Stomach (tissue), 9 donors: ENCODE results near the gene AGRP. TPM values are rescaled to one million over a fixed set of nuclear protein-coding genes. Genes with fewer than 3 reads are reported as not detected.
A peak's percentile ranks its signal among the peaks of the same experiment; 100 is the strongest.

Source experiments
- DNase-seq, 2 donors: peaks; one replicate each; pipeline versions ENCODE4 v3.0.0 to v3.0.0-alpha.2; 2013 to 2019
- H3K27ac ChIP-seq, 5 donors: fragments of 200-600 bp in 4 of 5; sonication (generic) in 4 of 5; one replicate each; pipeline ENCODE4 v1.5.1; 2013 to 2019; ENCODE audit warnings: mild to moderate bottlenecking in 1 of 5, moderate library complexity in 1 of 5
- H3K27me3 ChIP-seq, 3 donors: fragments of 200-600 bp; sonication (generic); one replicate each; pipeline ENCODE4 v1.5.1; 2017 to 2019; ENCODE audit warnings: mixed run types in 1 of 3
- H3K36me3 ChIP-seq, 4 donors: fragments of 200-600 bp; sonication (generic); 1 replicate in 3 of 4; 2 replicates in 1 of 4; pipeline ENCODE4 v1.5.1; 2016 to 2019
- H3K4me1 ChIP-seq, 4 donors: fragments of 200-600 bp; sonication (generic); one replicate each; pipeline ENCODE4 v1.5.1; 2016 to 2019
- H3K4me3 ChIP-seq, 4 donors: fragments of 200-600 bp; sonication (generic) in 3 of 4; one replicate each; pipeline ENCODE4 v1.5.1; 2016 to 2019; ENCODE audit warnings: mild to moderate bottlenecking in 1 of 4
- H3K9me3 ChIP-seq, 4 donors: fragments of 200-600 bp; sonication (generic); one replicate each; pipeline ENCODE4 v1.5.1; 2016 to 2019
- EP300 ChIP-seq: sonication (generic); formaldehyde crosslinking; IDR thresholded peaks from one replicate; pipeline ENCODE4 v1.6.1; 2017; ENCODE audit warnings: antibody characterized with exemption
- POLR2A ChIP-seq, 4 donors: fragments of 450-650 bp; IDR thresholded peaks; one replicate each; pipeline ENCODE4 v1.6.1; 2016; ENCODE audit warnings: antibody characterized with exemption in 4 of 4, control low read depth in 2 of 4, mild to moderate bottlenecking in 1 of 4, moderate library complexity in 1 of 4
- POLR2AphosphoS5 ChIP-seq, 3 donors: sonication (generic); formaldehyde crosslinking; IDR thresholded peaks; one replicate each; pipeline ENCODE4 v1.6.1; 2016; ENCODE audit warnings: antibody characterized with exemption in 3 of 3
- WGBS, 5 donors: extraction: QIAGEN DNeasy Blood & Tissue Kit in 3 of 5; methylation state at CpG; one replicate each; pipeline versions ENCODE4 v1.1.5 to v1.1.7; 2013 to 2018; 5-methylcytosine and 5-hydroxymethylcytosine counted together
- intact Hi-C: fragments of 100-400 bp; cut with DNase I; formaldehyde crosslinking; loops from one replicate; pipeline ENCODE4 v1.15.1; 2023; ENCODE audit warnings: low total_unique reads
- polyA plus RNA-seq, 3 donors: library from polyadenylated mRNA; stranded (reverse); fragments of 200-250 nt; gene quantifications; one replicate each; pipeline ENCODE4 v1.2.3, GENCODE V29; 2013
- total RNA-seq, 5 donors: library from RNA; depleted of rRNA; stranded (reverse); fragments of >200 nt; gene quantifications; one replicate each; pipeline versions ENCODE4 v1.1.0 to v1.2.3, GENCODE V29; 2014 to 2016
- TF ChIP-seq, protein P1 (sequence below), 7 experiments: fragments of 450-650 bp in 4 of 7; fragments of 200-600 bp in 3 of 7; sonication (generic) in 3 of 7; IDR thresholded peaks; one replicate each; pipeline ENCODE4 v1.5.1; 2016 to 2019; ENCODE audit warnings: antibody characterized with exemption in 7 of 7, control low read depth in 2 of 7, mild to moderate bottlenecking in 1 of 7
- donor health status: healthy with polysubstance abuse.
- donor health status: Bipolar disorder and iron deficiency.
- donor health status: healthy.

The AGRP gene
- total and polyA plus RNA-seq, 8 donors: not detected

DNA sequence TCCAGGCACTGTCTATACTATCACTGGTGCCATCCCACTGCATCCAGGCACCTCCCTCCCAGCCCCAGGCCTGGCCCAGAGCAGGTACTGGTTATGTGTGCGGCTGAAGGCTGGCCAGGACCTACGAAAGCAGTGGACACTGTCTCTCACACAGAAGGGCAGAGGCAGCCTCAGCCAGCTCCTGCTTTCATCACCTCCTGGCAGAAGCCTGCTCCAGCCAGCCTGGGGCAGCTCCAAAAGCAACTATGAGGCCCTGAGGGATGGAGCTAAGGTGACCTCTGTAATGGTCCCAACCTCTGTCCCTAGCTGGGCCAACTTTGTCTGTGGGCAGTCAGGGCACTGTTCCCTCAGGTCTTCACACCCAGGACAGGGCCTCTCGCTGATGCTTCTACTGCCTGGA is 33.6 kb downstream of the AGRP start:
- H3K36me3 ChIP-seq: peaks cover 4 to 85% (median 59%) of the 10 kb centered on the region in 4 donors

DNA sequence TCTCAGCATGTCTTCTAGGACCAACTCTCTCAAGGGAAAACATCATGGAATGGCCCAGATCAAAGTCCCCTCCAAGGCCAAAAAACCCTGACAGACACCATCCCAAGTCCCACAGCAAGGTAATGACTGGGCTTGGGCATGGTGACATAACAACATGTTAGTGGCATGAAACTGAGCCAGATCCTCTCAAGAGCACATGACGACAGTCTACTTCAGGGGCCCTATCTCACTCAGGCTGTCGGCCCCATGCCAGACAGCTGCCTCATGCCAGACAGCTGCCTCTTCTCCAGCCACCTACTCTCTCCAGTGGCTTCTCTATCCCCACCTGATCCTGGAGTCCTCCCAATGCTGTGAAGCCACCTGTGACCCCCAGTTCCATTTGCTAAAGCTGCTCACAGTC is 34.0 kb downstream of the AGRP start:
- Histone ChIP-seq H3K27ac (peak overlapping the region in 2 of 5 donors; percentile 34 to 91), H3K4me1 (peaks cover 72 to 98% (median 93%) of the 10 kb centered on the region in 4 donors), H3K9me3 (no peaks in the 10 kb centered on the region), H3K27me3 (no peaks in the 10 kb centered on the region), H3K4me3 (no peak overlapping the region), H3K36me3 (peaks cover 6 to 89% (median 63%) of the 10 kb centered on the region in 4 donors)
- WGBS, 5 donors: 49 to 72% (median 63%) methylated on average over 2 of the region's 2 CpGs
- DNase-seq: no peak
- intact Hi-C loops: no loop called here
- TF ChIP-seq POLR2AphosphoS5 (IDR thresholded peaks at IDR 0.05): no peak
- TF ChIP-seq POLR2A (IDR thresholded peaks at IDR 0.05): no peak
- TF ChIP-seq, protein P1, sequence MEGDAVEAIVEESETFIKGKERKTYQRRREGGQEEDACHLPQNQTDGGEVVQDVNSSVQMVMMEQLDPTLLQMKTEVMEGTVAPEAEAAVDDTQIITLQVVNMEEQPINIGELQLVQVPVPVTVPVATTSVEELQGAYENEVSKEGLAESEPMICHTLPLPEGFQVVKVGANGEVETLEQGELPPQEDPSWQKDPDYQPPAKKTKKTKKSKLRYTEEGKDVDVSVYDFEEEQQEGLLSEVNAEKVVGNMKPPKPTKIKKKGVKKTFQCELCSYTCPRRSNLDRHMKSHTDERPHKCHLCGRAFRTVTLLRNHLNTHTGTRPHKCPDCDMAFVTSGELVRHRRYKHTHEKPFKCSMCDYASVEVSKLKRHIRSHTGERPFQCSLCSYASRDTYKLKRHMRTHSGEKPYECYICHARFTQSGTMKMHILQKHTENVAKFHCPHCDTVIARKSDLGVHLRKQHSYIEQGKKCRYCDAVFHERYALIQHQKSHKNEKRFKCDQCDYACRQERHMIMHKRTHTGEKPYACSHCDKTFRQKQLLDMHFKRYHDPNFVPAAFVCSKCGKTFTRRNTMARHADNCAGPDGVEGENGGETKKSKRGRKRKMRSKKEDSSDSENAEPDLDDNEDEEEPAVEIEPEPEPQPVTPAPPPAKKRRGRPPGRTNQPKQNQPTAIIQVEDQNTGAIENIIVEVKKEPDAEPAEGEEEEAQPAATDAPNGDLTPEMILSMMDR (IDR thresholded peaks at IDR 0.05): no peak
- no peak for TF ChIP-seq EP300

More for the DNA sequence above, 33.6 kb downstream of the AGRP start:
- Histone ChIP-seq H3K4me1 (peaks cover 70 to 94% (median 89%) of the 10 kb centered on the region in 4 donors), H3K27me3 (no peaks in the 10 kb centered on the region), H3K27ac (peak overlapping the region in 3 of 5 donors; percentile 10 to 91 (median 34)), H3K4me3 (no peak overlapping the region), H3K9me3 (no peaks in the 10 kb centered on the region)
- WGBS, 5 donors: 53 to 92% (median 87%) methylated on average over 3 of the region's 3 CpGs
- intact Hi-C loops: no loop called here
- TF ChIP-seq POLR2AphosphoS5 (IDR thresholded peaks at IDR 0.05) (no peak), EP300 (no peak), POLR2A (IDR thresholded peaks at IDR 0.05) (no peak)
- TF ChIP-seq, protein P1 (IDR thresholded peaks at IDR 0.05): no peak
- no peak for DNase-seq

DNA sequence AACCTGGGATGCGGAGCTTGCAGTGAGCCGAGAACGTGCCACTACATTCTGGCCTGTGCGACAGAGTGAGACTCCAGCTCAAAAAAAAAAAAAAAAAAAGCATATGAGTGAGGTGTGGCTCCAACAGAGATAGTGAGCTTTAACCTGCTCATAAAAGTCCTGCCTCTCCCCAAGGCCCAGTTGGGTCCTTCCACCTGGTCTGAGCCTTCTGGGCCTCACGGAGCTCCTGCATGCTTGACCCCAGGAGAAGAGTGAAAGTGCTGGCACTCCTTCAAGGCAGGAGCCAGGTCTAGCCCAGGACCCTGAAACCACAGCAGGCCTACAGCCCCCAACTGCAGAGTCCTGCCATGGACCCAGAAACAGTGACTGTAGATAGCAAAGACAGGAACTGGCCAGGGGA is 34.8 kb downstream of the AGRP start:
- TF ChIP-seq, protein P1 (IDR thresholded peaks at IDR 0.05): no peak
- no peak for TF ChIP-seq POLR2A (IDR thresholded peaks at IDR 0.05)
- Histone ChIP-seq H3K36me3 (peaks cover 12 to 89% (median 70%) of the 10 kb centered on the region in 4 donors), H3K27ac (no peak overlapping the region), H3K4me3 (no peak overlapping the region), H3K9me3 (no peaks in the 10 kb centered on the region), H3K27me3 (no peaks in the 10 kb centered on the region), H3K4me1 (peaks cover 79 to 98% (median 94%) of the 10 kb centered on the region in 4 donors)
- intact Hi-C loops: no loop called here
- DNase-seq: no peak
- 77 to 94% (median 87%) methylated on average over 5 of the region's 5 CpGs for WGBS, 5 donors

DNA sequence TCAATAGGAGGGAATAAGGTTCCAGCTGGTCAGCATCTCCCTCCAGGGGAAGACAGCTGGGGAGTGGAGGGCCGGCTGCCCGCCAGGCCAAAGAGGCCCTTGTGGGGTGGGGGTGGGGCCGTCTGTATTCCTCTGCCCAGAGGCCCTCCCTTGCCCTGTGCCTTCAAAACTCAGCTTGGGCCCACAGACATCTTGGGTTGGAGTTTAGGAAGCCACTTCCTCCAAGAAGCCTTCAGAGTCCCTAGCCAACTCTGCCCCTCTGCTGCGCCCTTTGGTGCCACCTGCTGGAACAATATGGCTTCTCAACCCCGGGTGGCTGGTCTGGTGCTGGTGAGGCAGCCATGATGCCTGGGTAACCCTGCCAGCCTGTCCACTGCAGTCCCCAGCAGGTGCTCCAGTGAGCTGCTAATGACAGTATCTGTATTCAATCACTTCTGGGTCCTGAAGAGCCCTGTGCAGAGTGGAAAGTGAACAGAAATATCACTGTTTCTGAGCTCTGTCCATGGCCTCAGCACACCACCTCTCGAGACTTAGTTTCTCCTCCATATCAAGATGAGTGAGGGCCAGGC is 35.8 kb downstream of the AGRP start:
- no peaks in the 10 kb centered on the region for H3K9me3 ChIP-seq
- intact Hi-C loops: no loop called here
- H3K4me3 ChIP-seq: no peak overlapping the region
- peaks cover 14 to 89% (median 69%) of the 10 kb centered on the region in 4 donors for H3K36me3 ChIP-seq
- WGBS, 5 donors: 49 to 81% (median 75%) methylated on average over 2 to 6 of the region's 6 CpGs
- no peak for TF ChIP-seq POLR2A (IDR thresholded peaks at IDR 0.05)
- TF ChIP-seq POLR2AphosphoS5 (IDR thresholded peaks at IDR 0.05): no peak
- TF ChIP-seq, protein P1 (IDR thresholded peaks at IDR 0.05): peak in 2 of 7 experiments; percentile 13 to 30
- TF ChIP-seq EP300: no peak
- peak; percentile 63 to 81 for DNase-seq
- peaks cover 76 to 100% (median 95%) of the 10 kb centered on the region in 4 donors for H3K4me1 ChIP-seq
- peak overlapping the region in 4 of 5 donors; percentile 20 to 60 (median 34) for H3K27ac ChIP-seq
- no peaks in the 10 kb centered on the region for H3K27me3 ChIP-seq
